ENCODE data around the gene DDX24. TPM values are rescaled to one million over a fixed set of nuclear protein-coding genes. Genes with fewer than 3 reads are reported as not detected.

DDX24 gene
- total RNA-seq, 1 donor from 2014 or later = 262 TPM

- intact Hi-C loops (cut with micrococcal nuclease) = loop anchor here (10.0 kb wide), 1 partner anchor 372 kb away; no protein-coding TSS in a partner anchor
- Mint-ChIP-seq H3K36me3 (ENCODE audit: low read depth) (no peaks in the 10 kb centered on the region), H3K4me3 (peak overlapping the region; percentile 40), H3K9me3 (no peaks in the 10 kb centered on the region), H3K27me3 (peaks cover 7% of the 10 kb centered on the region), H3K27ac (peak overlapping the region; percentile 69), H3K4me1 (peaks cover 44% of the 10 kb centered on the region)
- DNase-seq = no peak
Measured at GRCh38 chr14:94022532-94023411, 58.2 kb downstream of the DDX24 start.

GRCh38 chr14:94021416-94022157 lies 59.4 kb downstream of the DDX24 start:
- Mint-ChIP-seq H3K4me1 (peaks cover 42% of the 10 kb centered on the region), H3K27me3 (peaks cover 11% of the 10 kb centered on the region), H3K9me3 (no peaks in the 10 kb centered on the region), H3K36me3 (ENCODE audit: low read depth) (no peaks in the 10 kb centered on the region), H3K27ac (peak overlapping the region; percentile 69), H3K4me3 (peak overlapping the region; percentile 40)
- intact Hi-C loops (cut with micrococcal nuclease) = loop anchor here (1.0 to 10.0 kb wide), 2 partner anchors 9 to 373 kb away; no protein-coding TSS in a partner anchor
- DNase-seq = peak; percentile 79

GRCh38 chr14:94021001-94021400 lies 60.0 kb downstream of the DDX24 start:
- intact Hi-C loops (cut with micrococcal nuclease) = loop anchor here (1.0 to 10.0 kb wide), 2 partner anchors 9 to 374 kb away; no protein-coding TSS in a partner anchor
- peak overlapping the region; percentile 40 for H3K4me3 Mint-ChIP-seq

GRCh38 chr14:94020267-94020666 lies 60.7 kb downstream of the DDX24 start:
- no peak for DNase-seq
- H3K27me3 Mint-ChIP-seq = peaks cover 11% of the 10 kb centered on the region
- peaks cover 37% of the 10 kb centered on the region for H3K4me1 Mint-ChIP-seq
- no peak overlapping the region for H3K4me3 Mint-ChIP-seq
- peak overlapping the region; percentile 43 for H3K27ac Mint-ChIP-seq
- H3K36me3 Mint-ChIP-seq (ENCODE audit: low read depth) = no peaks in the 10 kb centered on the region
- no peaks in the 10 kb centered on the region for H3K9me3 Mint-ChIP-seq
- intact Hi-C loops (cut with micrococcal nuclease) = loop anchor here (10.0 kb wide), 1 partner anchor 375 kb away; no protein-coding TSS in a partner anchor

More at GRCh38 chr14:94021001-94021400, 60.0 kb downstream of the DDX24 start:
- H3K36me3 Mint-ChIP-seq (ENCODE audit: low read depth) = no peaks in the 10 kb centered on the region
- H3K27ac Mint-ChIP-seq = peak overlapping the region; percentile 69
- H3K4me1 Mint-ChIP-seq = peaks cover 41% of the 10 kb centered on the region
- DNase-seq = no peak
- peaks cover 11% of the 10 kb centered on the region for H3K27me3 Mint-ChIP-seq
- H3K9me3 Mint-ChIP-seq = no peaks in the 10 kb centered on the region

- Mint-ChIP-seq H3K4me1 (peaks cover 40% of the 10 kb centered on the region), H3K36me3 (ENCODE audit: low read depth) (no peaks in the 10 kb centered on the region)
- intact Hi-C loops (cut with micrococcal nuclease) = no loop called here
Measured at GRCh38 chr14:94019329-94019728, 61.7 kb downstream of the DDX24 start.

GRCh38 chr14:94018308-94018707 lies 62.7 kb downstream of the DDX24 start:
- peaks cover 2% of the 10 kb centered on the region for H3K36me3 Mint-ChIP-seq (ENCODE audit: low read depth)
- H3K27me3 Mint-ChIP-seq = peaks cover 11% of the 10 kb centered on the region
- H3K4me3 Mint-ChIP-seq = no peak overlapping the region
- intact Hi-C loops (cut with micrococcal nuclease) = no loop called here
- H3K27ac Mint-ChIP-seq = no peak overlapping the region
- no peak for DNase-seq
- H3K4me1 Mint-ChIP-seq = peaks cover 36% of the 10 kb centered on the region
- no peaks in the 10 kb centered on the region for H3K9me3 Mint-ChIP-seq

More at GRCh38 chr14:94019329-94019728, 61.7 kb downstream of the DDX24 start:
- Mint-ChIP-seq H3K27me3 (peaks cover 11% of the 10 kb centered on the region), H3K9me3 (no peaks in the 10 kb centered on the region), H3K27ac (no peak overlapping the region), H3K4me3 (no peak overlapping the region)
- no peak for DNase-seq

- no peak overlapping the region for H3K4me3 Mint-ChIP-seq
- no peak for DNase-seq
- no peak overlapping the region for H3K27ac Mint-ChIP-seq
- intact Hi-C loops (cut with micrococcal nuclease) = no loop called here
- H3K36me3 Mint-ChIP-seq (ENCODE audit: low read depth) = peaks cover 2% of the 10 kb centered on the region
- peaks cover 27% of the 10 kb centered on the region for H3K4me1 Mint-ChIP-seq
- H3K9me3 Mint-ChIP-seq = no peaks in the 10 kb centered on the region
- H3K27me3 Mint-ChIP-seq = peaks cover 11% of the 10 kb centered on the region
Measured at GRCh38 chr14:94016446-94016976, 64.5 kb downstream of the DDX24 start.

- DNase-seq = no peak
- Mint-ChIP-seq H3K4me3 (no peak overlapping the region), H3K36me3 (ENCODE audit: low read depth) (peaks cover 2% of the 10 kb centered on the region), H3K4me1 (peaks cover 27% of the 10 kb centered on the region), H3K9me3 (no peaks in the 10 kb centered on the region), H3K27ac (no peak overlapping the region), H3K27me3 (peaks cover 10% of the 10 kb centered on the region)
- intact Hi-C loops (cut with micrococcal nuclease) = no loop called here
Measured at GRCh38 chr14:94015223-94015622, 65.8 kb downstream of the DDX24 start.

GRCh38 chr14:94014382-94014781 lies 66.6 kb downstream of the DDX24 start:
- peaks cover 32% of the 10 kb centered on the region for H3K4me1 Mint-ChIP-seq
- H3K36me3 Mint-ChIP-seq (ENCODE audit: low read depth) = peaks cover 2% of the 10 kb centered on the region
- intact Hi-C loops (cut with micrococcal nuclease) = no loop called here
- no peak for DNase-seq
- H3K4me3 Mint-ChIP-seq = no peak overlapping the region
- peaks cover 10% of the 10 kb centered on the region for H3K27me3 Mint-ChIP-seq
- no peak overlapping the region for H3K27ac Mint-ChIP-seq
- H3K9me3 Mint-ChIP-seq = no peaks in the 10 kb centered on the region

- intact Hi-C loops (cut with micrococcal nuclease) = loop anchor here (1.0 kb wide), 1 partner anchor 10 kb away; no protein-coding TSS in a partner anchor
- Mint-ChIP-seq H3K27ac (peak overlapping the region; percentile 62), H3K4me3 (peak overlapping the region; percentile 56), H3K9me3 (no peaks in the 10 kb centered on the region), H3K4me1 (peaks cover 46% of the 10 kb centered on the region), H3K27me3 (no peaks in the 10 kb centered on the region), H3K36me3 (ENCODE audit: low read depth) (peaks cover 2% of the 10 kb centered on the region)
- peak; percentile 81 for DNase-seq
Measured at GRCh38 chr14:94011795-94012194, 69.2 kb downstream of the DDX24 start.

GRCh38 chr14:94010625-94011024 lies 70.4 kb downstream of the DDX24 start:
- peaks cover 48% of the 10 kb centered on the region for H3K4me1 Mint-ChIP-seq
- H3K4me3 Mint-ChIP-seq = no peak overlapping the region
- no peaks in the 10 kb centered on the region for H3K9me3 Mint-ChIP-seq

GRCh38 chr14:94009767-94010166 lies 71.2 kb downstream of the DDX24 start:
- Mint-ChIP-seq H3K27me3 (no peaks in the 10 kb centered on the region), H3K4me1 (peaks cover 51% of the 10 kb centered on the region), H3K36me3 (ENCODE audit: low read depth) (peaks cover 2% of the 10 kb centered on the region), H3K4me3 (peak overlapping the region; percentile 49), H3K9me3 (no peaks in the 10 kb centered on the region), H3K27ac (peak overlapping the region; percentile 48)
- intact Hi-C loops (cut with micrococcal nuclease) = no loop called here
- no peak for DNase-seq

More at GRCh38 chr14:94010625-94011024, 70.4 kb downstream of the DDX24 start:
- Mint-ChIP-seq H3K27ac (no peak overlapping the region), H3K27me3 (no peaks in the 10 kb centered on the region), H3K36me3 (ENCODE audit: low read depth) (peaks cover 2% of the 10 kb centered on the region)
- intact Hi-C loops (cut with micrococcal nuclease) = no loop called here
- no peak for DNase-seq

- H3K9me3 Mint-ChIP-seq = no peaks in the 10 kb centered on the region
Measured at GRCh38 chr14:94008234-94008633, 72.8 kb downstream of the DDX24 start.

More at GRCh38 chr14:94008234-94008633, 72.8 kb downstream of the DDX24 start:
- H3K27me3 Mint-ChIP-seq = no peaks in the 10 kb centered on the region
- no peak overlapping the region for H3K4me3 Mint-ChIP-seq
- no peak for DNase-seq
- H3K4me1 Mint-ChIP-seq = peaks cover 50% of the 10 kb centered on the region
- intact Hi-C loops (cut with micrococcal nuclease) = no loop called here
- no peaks in the 10 kb centered on the region for H3K36me3 Mint-ChIP-seq (ENCODE audit: low read depth)
- no peak overlapping the region for H3K27ac Mint-ChIP-seq

Data from activated CD4-positive, alpha-beta T cell treated with anti-CD3 and anti-CD28 coated beads, Interleukin-2, amount 10 ng/mL, durations not matched to agents 24 days and 14 days (primary cell).